Stimulated activated naive CD8-positive, alpha-beta T cell treated with anti-CD3 and anti-CD28 coated beads, Interleukin-15, Interleukin-2, amounts not matched to agents 100 ng/mL and 50 ng/mL, for 24 hours (primary cell): Measurements from ENCODE around the gene PDSS2.

ENCODE experiments used
- H3K27ac Mint-ChIP-seq: one replicate; pipeline ENCODE4 v1.8.0; 2021; ENCODE audit warnings: mild to moderate bottlenecking, mixed read lengths
- H3K27me3 Mint-ChIP-seq: one replicate; pipeline ENCODE4 v1.8.0; 2021; ENCODE audit warnings: mixed read lengths
- H3K36me3 Mint-ChIP-seq: one replicate; pipeline ENCODE4 v1.8.0; 2021; ENCODE audit warnings: low read depth, mixed read lengths
- H3K4me1 Mint-ChIP-seq: one replicate; pipeline ENCODE4 v1.8.0; 2021; ENCODE audit warnings: low read depth, mixed read lengths
- H3K4me3 Mint-ChIP-seq: one replicate; pipeline ENCODE4 v1.8.0; 2021; ENCODE audit warnings: mild to moderate bottlenecking, mixed read lengths
- H3K9me3 Mint-ChIP-seq: one replicate; pipeline ENCODE4 v1.8.0; 2021; ENCODE audit warnings: mixed read lengths

Gene PDSS2

GRCh38 chr6:107275330-107275865, 184.0 kb downstream of the PDSS2 start:
- H3K27me3 Mint-ChIP-seq: no peaks in the 10 kb centered on the region
- H3K36me3 Mint-ChIP-seq: peaks cover 5% of the 10 kb centered on the region
- no peaks in the 10 kb centered on the region for H3K9me3 Mint-ChIP-seq
- H3K4me3 Mint-ChIP-seq: no peak overlapping the region
- no peak overlapping the region for H3K27ac Mint-ChIP-seq
- H3K4me1 Mint-ChIP-seq: no peaks in the 10 kb centered on the region

DNA sequence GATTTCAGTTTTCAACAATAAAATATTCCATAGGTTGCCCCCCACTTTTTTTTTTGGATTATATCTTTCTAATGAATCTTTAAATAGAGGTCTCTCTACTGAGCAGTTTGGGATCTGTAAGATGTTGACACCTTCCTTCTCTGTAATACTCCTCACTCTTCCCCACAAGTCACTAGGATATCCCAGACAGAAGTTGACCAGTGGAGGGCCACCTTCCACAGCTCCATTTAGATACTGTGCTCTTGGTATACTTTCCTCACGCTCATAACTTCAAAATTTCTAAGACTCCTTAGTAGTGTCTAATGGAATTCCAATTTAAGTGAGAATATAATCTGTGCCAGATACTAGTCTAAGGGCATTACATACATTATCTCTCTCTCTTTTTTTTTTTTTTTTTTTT, 185.1 kb downstream of the PDSS2 start:
- peaks cover 5% of the 10 kb centered on the region for H3K36me3 Mint-ChIP-seq
- no peaks in the 10 kb centered on the region for H3K27me3 Mint-ChIP-seq
- no peak overlapping the region for H3K27ac Mint-ChIP-seq
- H3K9me3 Mint-ChIP-seq: no peaks in the 10 kb centered on the region
- H3K4me1 Mint-ChIP-seq: no peaks in the 10 kb centered on the region
- H3K4me3 Mint-ChIP-seq: no peak overlapping the region

- no peak overlapping the region for H3K27ac Mint-ChIP-seq
- H3K36me3 Mint-ChIP-seq: peaks cover 5% of the 10 kb centered on the region
- no peak overlapping the region for H3K4me3 Mint-ChIP-seq
- no peaks in the 10 kb centered on the region for H3K4me1 Mint-ChIP-seq
- H3K9me3 Mint-ChIP-seq: no peaks in the 10 kb centered on the region
- no peaks in the 10 kb centered on the region for H3K27me3 Mint-ChIP-seq
Observed at GRCh38 chr6:107272246-107272645, 187.1 kb downstream of the PDSS2 start.

GRCh38 chr6:107271208-107271790, 188.1 kb downstream of the PDSS2 start:
- Mint-ChIP-seq H3K27me3 (no peaks in the 10 kb centered on the region), H3K4me1 (no peaks in the 10 kb centered on the region), H3K27ac (no peak overlapping the region)

DNA sequence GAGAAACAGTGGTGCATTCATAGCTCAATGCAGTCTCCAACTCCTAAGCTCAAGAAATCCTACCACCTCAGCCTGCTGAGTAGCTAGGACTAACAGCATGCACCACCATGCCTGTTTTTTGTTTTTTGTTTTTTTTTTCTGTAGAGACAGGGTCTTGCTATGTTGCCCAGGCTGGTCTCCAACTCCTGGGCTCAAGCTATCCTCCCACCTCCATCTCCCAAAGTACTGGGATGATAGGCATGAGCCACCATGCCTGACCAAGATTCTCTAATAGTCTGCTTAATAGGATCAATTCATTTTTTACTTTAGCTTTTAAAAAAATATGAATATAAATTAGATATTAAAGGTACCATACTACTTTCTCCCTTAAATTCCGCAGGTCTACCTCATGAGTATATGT, 191.7 kb downstream of the PDSS2 start:
- Mint-ChIP-seq H3K4me3 (no peak overlapping the region), H3K27ac (no peak overlapping the region), H3K27me3 (no peaks in the 10 kb centered on the region), H3K4me1 (no peaks in the 10 kb centered on the region), H3K9me3 (no peaks in the 10 kb centered on the region), H3K36me3 (peaks cover 9% of the 10 kb centered on the region)

More at GRCh38 chr6:107271208-107271790, 188.1 kb downstream of the PDSS2 start:
- Mint-ChIP-seq H3K9me3 (no peaks in the 10 kb centered on the region), H3K36me3 (peaks cover 5% of the 10 kb centered on the region), H3K4me3 (no peak overlapping the region)

DNA sequence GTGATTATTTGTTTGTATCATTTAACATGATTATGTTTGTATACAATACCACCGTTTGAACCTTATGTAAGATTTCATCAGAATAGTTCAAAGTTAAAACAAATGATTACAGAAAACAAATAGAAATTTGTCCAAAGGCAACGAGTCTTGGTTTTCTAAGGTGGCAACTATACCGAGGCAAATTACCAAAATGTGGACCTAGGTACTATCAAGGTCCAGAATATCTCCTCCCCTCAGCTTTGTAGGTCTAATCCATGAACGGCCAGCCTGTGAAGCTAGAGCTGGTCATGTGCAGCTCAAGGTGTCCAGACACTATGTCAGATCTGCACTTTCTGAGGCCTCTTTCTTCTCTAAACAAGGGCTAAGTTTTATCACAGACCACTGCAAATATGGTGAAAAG, 192.4 kb downstream of the PDSS2 start:
- H3K36me3 Mint-ChIP-seq: peaks cover 8% of the 10 kb centered on the region
- H3K27ac Mint-ChIP-seq: no peak overlapping the region
- H3K9me3 Mint-ChIP-seq: no peaks in the 10 kb centered on the region
- H3K27me3 Mint-ChIP-seq: no peaks in the 10 kb centered on the region
- no peaks in the 10 kb centered on the region for H3K4me1 Mint-ChIP-seq
- H3K4me3 Mint-ChIP-seq: no peak overlapping the region

DNA sequence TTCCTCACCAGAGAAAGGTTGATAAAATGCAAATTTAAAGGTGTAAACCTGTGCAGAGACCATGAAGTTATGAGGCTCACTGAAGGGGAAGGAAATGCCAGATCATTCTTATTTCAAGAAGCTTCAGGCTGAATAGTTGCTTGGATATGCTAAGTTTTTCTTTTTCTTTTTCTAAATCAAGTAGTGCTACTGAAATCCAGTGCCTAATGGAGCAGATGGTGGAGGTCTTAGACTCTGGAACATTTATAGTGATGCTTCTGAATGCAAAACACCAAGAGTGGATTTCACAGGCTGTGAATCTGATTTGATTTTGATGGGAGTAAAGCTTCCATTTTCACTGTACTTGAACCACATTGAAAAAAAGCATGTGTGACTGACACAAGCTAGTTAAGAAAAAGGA, 192.8 kb downstream of the PDSS2 start:
- Mint-ChIP-seq H3K4me3 (no peak overlapping the region), H3K9me3 (no peaks in the 10 kb centered on the region), H3K4me1 (no peaks in the 10 kb centered on the region), H3K27ac (no peak overlapping the region), H3K27me3 (no peaks in the 10 kb centered on the region), H3K36me3 (peaks cover 8% of the 10 kb centered on the region)

GRCh38 chr6:107264357-107264840, 195.0 kb downstream of the PDSS2 start:
- no peak overlapping the region for H3K4me3 Mint-ChIP-seq
- H3K36me3 Mint-ChIP-seq: peaks cover 8% of the 10 kb centered on the region
- H3K27me3 Mint-ChIP-seq: no peaks in the 10 kb centered on the region
- no peaks in the 10 kb centered on the region for H3K4me1 Mint-ChIP-seq
- no peaks in the 10 kb centered on the region for H3K9me3 Mint-ChIP-seq
- H3K27ac Mint-ChIP-seq: no peak overlapping the region

DNA sequence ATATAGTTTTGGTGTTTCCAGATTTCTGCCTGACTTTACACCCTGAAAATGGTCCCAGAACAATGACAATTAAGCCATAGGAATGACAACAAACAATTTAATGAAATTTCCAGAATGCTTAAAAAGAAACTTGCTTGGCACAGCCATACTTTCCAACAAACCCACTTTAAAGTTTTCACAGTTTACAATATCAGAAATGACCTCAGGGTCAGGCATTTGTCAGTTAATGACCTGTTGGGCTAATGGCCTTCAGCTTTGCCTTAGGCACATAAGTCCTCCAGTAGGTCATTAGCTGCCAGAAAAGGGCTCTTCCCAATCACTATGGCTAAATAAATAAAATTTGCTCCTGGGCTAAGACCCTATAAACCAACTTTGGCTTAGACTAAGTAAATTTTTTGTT, 199.4 kb downstream of the PDSS2 start:
- H3K4me3 Mint-ChIP-seq: no peak overlapping the region
- no peaks in the 10 kb centered on the region for H3K4me1 Mint-ChIP-seq
- no peaks in the 10 kb centered on the region for H3K27me3 Mint-ChIP-seq
- H3K27ac Mint-ChIP-seq: no peak overlapping the region
- no peaks in the 10 kb centered on the region for H3K9me3 Mint-ChIP-seq
- H3K36me3 Mint-ChIP-seq: peaks cover 8% of the 10 kb centered on the region

DNA sequence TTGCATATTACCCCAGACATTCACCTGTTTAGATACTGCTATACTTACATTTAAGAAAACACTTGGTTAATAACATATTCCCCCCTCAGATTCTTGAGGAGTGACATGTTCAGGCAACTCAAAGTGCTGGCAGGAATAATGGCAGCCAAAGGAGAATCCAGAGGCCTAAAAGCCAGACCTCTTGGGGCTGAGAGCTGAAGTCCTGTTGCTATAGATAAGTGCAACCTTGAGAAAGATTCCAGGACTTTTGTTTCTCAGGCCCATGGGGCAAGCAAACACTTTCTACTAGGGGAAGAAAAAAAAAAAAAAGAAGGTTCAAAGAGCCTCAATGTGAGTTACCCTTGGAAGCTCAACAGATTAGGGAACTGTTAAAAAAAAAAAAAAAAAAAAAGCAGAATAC, 211.2 kb downstream of the PDSS2 start:
- no peak overlapping the region for H3K27ac Mint-ChIP-seq
- H3K36me3 Mint-ChIP-seq: peaks cover 4% of the 10 kb centered on the region
- H3K9me3 Mint-ChIP-seq: no peaks in the 10 kb centered on the region
- no peaks in the 10 kb centered on the region for H3K4me1 Mint-ChIP-seq
- H3K4me3 Mint-ChIP-seq: no peak overlapping the region
- no peaks in the 10 kb centered on the region for H3K27me3 Mint-ChIP-seq

DNA sequence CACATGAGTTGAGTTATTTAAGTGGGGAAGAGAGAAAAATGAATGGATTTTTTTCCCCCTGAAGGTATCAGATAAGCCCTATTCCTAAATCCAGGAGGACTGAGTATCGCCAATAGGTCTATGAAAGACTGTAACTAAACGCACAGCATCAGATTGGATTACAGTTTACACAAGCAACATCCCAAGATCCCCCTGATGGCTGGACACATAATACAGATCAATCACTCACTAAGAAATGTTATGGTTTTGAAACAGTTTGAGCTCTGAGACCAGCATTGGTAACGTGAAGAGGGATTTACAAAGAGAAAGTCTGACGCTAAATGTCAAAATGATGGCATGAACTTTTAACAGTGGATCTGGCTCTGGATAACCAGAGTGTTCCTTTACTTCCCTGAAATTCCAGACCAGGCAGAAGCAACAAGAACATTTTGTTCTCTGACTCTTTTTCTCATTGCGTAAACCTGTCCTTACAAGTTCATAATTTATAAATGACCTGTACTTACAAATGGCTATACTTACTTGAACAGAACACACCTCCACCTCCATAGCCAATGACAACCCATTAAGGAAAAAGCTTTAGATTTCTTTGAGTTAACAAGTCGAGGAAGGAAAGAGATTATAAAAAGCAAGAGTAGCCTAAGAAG, 212.3 kb downstream of the PDSS2 start:
- Mint-ChIP-seq H3K27ac (no peak overlapping the region), H3K4me1 (no peaks in the 10 kb centered on the region), H3K9me3 (no peaks in the 10 kb centered on the region), H3K4me3 (no peak overlapping the region), H3K27me3 (no peaks in the 10 kb centered on the region), H3K36me3 (peaks cover 4% of the 10 kb centered on the region)

DNA sequence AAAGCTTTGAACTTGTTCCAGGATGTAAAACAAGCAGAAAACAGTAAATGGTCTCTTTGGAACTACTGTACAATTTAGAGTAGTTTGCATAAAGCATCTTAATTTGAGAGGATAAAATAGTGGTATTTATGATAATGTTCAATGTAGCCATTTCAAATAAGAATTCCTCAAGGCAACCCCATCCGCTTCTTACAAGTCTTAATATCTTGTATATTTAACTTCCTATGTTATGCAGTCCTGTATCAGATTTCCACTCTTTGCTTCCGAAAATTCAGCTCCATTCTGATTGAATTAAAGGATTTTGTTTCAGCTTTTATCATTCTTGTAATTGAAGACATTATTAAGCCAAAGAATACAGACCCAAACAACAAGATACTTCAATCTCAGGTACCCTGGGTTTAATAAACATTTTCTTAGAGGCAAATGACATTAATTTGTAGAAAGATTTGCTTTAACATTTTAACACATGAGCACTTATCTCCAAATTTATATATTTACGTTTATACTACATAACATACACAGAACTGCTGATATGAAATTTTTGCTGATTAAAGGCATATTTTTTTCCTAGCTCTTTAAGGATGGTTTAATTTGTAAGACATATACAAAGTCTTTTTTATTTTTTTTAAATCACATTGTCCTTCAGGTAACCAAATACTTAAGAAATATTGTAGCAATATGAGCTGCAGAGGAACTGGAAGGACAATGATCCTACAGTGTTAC, 213.0 kb downstream of the PDSS2 start:
- no peaks in the 10 kb centered on the region for H3K27me3 Mint-ChIP-seq
- H3K4me3 Mint-ChIP-seq: no peak overlapping the region
- H3K36me3 Mint-ChIP-seq: peaks cover 9% of the 10 kb centered on the region
- no peaks in the 10 kb centered on the region for H3K9me3 Mint-ChIP-seq
- H3K27ac Mint-ChIP-seq: no peak overlapping the region
- H3K4me1 Mint-ChIP-seq: no peaks in the 10 kb centered on the region

DNA sequence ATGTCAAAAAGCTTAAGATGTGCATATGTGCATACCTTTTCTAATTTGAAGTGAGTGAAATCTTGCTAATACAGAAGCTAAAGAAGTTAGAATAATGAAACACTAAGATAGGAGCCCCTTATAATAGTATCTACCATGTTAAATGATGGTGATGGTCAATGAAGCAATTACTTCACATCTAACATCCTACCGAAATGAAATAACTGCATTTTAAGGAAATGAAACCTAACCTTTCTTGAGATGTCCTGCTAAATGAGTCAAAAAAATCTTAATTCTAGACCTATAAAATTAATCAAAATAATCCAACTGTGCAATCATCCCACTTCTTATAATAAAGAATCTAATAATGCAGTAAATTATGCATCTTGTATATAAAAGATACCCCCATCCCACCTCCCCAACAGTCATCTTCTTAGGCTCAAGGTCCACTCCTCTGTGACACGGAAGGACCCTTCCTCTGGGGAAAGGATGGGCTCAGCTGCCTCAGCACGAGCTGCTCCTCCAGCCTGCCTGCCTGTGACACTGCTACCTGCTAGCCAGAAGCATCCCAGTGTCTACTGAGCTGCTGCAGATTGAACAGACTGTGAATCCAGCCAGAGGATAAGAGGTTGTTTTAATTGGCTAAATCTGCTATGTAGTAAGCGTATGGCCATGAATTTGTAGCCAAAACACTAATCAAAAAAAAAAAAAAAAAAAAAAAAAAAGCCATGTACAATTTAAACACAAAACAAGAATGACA, 214.5 kb downstream of the PDSS2 start:
- Mint-ChIP-seq H3K27ac (no peak overlapping the region), H3K36me3 (peaks cover 9% of the 10 kb centered on the region), H3K4me3 (no peak overlapping the region), H3K4me1 (no peaks in the 10 kb centered on the region), H3K9me3 (no peaks in the 10 kb centered on the region), H3K27me3 (no peaks in the 10 kb centered on the region)

- H3K27ac Mint-ChIP-seq: no peak overlapping the region
- no peaks in the 10 kb centered on the region for H3K4me1 Mint-ChIP-seq
- H3K27me3 Mint-ChIP-seq: no peaks in the 10 kb centered on the region
- no peaks in the 10 kb centered on the region for H3K9me3 Mint-ChIP-seq
- no peak overlapping the region for H3K4me3 Mint-ChIP-seq
- H3K36me3 Mint-ChIP-seq: peaks cover 9% of the 10 kb centered on the region
Observed at GRCh38 chr6:107244082-107244741, 215.2 kb downstream of the PDSS2 start.
